CD4-positive, alpha-beta T cell treated with Interleukin-15 for 4 hours (primary cell): ENCODE measurements around the gene GNB1.
"Not testable (repeated sequence)": the region's sequence is repeated elsewhere in the genome, so short reads cannot be mapped to it uniquely, and the experiment has no call there.

Experiments used
- DNase-seq: peaks from one replicate; pipeline ENCODE4 v3.0.0-alpha.2; 2020; ENCODE audit warnings: low spot score

The GNB1 gene

DNA sequence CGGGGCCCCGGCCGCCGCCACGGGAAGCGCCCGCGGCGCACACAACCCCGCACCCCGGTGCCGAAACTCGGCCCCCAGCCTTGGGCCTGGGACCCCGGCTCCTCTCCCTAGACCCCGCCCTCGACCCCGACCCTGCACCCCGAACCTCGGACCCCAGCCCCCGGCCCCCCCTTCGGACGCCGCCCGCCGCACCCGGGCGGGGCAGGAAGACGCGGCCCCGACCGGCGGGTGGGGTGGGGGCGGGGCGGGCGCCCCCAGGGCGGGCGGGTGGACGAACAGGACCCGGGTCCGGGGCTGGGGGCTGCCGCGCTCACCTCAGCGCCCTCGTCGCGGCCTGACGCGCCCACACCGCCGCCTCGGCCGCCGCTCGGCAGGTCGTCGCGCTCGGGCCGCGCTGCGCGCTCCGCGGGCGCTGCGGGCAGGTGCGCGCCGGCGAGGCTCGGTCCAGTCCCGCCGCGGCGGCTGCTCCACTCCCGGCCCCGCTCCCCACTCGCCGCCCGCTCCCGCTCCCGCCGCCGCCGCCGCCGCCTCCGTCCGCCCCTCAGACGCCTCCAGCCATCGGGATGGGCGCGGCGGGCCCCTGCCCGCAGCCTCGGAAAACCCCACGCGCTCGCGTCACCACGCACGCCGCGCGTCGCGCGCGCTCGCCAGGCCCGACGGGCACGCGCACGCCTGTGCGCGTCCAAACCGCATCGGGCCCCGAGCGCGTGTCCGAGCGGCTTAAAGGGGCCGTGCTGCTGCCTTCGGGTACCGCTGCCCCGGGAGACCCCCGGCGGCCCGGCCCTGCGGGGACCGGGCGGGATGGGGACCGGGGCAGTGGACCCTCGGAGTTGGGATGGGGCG, at the start of gene GNB1:
Gene GNB1, minus strand, starts transcription at position 582 of the 843 bp plus-strand sequence. CDS start 65,634 bp downstream, outside the sequence.
- DNase-seq: peak; percentile 90

GRCh38 chr1:1940123-1940425, 49.2 kb upstream of the GNB1 start:
- DNase-seq: no peak

GRCh38 chr1:1939296-1940122, 48.6 kb upstream of the GNB1 start:
- DNase-seq: no peak

DNA sequence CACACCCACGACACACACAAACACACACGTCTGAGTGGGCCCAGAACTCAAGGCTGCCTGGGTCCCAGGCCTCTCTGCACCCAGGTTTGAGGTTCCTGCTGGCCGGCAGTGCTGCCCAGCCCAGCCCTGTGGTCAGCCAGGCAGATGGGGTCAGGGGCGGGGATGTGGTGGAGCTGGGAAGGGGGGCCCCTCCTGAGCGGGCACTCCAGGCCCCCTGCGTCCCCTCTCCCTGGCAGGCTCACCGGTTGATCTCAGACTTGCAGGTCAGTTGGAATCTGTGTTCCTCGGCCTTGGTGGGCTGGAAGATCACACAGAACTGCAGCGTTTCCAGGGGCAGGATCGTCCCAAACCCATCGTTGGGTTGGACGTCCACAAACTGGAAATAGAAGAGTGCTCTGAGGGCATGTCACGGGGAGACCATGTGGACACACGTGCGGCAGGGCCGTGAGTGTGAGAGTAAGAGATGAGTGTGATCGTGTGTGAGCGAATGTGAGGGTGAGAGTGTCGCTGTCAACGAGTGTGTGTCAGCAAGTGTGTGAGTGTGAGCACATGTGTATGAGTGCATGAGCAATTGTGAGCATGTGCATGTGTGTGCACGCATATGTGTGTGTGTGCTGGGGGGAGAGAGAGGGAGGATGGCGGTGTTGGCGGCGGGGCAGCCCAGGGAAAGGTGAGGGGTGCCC, 47.9 kb upstream of the GNB1 start:
- no peak for DNase-seq

GRCh38 chr1:1938276-1938573, 47.3 kb upstream of the GNB1 start:
- no peak for DNase-seq

DNA sequence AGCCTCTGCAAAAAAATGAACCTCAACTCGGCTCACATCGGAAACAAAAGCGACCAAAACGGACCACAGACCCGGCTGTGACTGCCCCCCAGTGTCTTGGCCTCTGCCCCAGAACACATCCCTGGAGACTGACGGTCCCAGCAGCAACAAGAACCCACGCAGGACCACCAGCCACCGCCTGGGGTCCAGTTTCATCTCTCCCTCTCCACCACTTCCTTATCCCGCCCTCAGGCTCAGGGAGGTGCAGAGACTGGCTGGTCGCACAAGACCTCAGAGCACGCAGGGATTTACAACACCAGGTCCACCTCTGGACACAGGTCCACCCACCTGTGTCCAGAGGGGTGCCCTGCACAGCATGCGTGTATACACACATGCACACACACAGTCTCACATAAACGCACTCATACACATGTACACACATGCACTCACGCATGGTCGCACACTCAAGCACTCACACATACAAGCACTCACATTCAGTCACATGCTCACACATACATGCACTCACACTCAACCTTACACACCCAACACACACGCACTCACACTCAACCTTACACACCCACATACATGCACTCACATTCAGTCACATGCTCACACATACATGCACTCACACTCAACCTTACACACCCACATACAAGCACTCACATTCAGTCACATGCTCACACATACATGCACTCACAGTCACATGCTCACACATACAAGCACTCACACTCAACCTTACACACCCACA, 46.8 kb upstream of the GNB1 start:
- no peak for DNase-seq

DNA sequence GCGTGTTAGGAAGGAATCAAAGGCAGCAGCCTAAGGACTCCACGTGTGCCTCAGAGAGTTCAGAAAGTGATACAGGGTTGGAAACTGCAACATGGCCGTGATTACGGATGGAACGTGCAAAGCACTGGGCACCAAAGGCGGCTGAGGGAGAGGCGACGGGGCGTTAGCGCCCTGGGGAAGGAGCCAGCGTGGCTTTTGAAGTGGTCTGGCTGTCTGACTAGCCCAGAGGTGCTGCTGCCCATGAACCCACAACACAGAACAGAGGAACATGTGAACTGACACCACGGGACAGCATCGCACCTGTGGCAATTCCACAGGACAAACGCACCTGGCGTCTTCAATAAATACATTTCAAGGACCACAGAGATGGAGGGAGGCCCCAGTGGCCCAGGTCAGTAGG, 46.2 kb upstream of the GNB1 start:
- no peak for DNase-seq

GRCh38 chr1:1934848-1935247, 44.0 kb upstream of the GNB1 start:
- not testable (repeated sequence) for DNase-seq

GRCh38 chr1:1929639-1930545, 39.0 kb upstream of the GNB1 start:
- no peak for DNase-seq

DNA sequence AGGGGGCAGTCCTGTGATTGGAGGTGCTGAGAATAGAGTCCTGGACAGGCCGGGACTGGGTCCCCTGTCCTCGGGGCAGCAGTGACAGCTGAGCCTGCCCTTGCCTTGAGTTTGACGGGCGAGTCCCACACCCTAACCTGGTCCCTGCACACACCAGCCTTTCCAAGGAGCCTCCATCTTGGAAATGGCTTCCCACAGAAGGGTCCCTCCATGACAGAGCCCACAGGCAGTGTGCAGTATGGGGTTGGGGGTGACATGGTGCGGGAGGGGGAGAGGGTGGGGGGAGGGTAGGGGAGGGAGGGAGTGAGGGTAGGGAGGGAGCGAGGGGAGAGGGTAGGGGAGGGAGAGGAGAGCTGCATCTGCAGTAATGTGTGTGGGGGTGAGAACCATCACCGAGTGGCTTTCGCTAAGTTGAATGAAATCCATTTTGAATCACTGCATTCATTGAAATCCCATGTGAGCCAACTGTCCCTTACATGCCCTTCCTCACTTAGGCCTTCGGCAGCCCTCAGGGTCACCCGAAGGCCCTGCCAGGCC, 38.3 kb upstream of the GNB1 start:
- no peak for DNase-seq

GRCh38 chr1:1928231-1929101, 37.6 kb upstream of the GNB1 start:
- no peak for DNase-seq

DNA sequence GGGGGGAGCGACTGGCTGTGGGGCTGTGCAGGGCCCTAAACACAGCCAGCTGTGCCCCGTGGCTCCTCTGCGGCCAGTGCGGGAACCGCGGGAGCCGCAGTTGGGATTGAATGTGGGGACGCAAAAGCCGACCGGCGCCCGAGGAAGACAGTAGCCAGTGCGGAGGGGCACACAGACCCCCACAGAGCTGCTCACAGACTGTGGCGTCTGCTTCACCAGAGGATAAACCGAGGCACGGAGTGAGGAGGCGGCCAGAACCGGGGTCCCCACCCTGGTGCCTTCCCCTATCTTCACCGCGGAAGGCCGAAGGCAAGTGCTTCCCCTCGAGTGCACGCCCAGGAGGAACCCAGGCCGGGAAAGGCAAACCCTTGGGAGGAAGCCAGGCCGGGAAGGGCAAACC, 36.9 kb upstream of the GNB1 start:
- DNase-seq: no peak

- no peak for DNase-seq
Observed at GRCh38 chr1:1926886-1927660, 36.2 kb upstream of the GNB1 start.

DNA sequence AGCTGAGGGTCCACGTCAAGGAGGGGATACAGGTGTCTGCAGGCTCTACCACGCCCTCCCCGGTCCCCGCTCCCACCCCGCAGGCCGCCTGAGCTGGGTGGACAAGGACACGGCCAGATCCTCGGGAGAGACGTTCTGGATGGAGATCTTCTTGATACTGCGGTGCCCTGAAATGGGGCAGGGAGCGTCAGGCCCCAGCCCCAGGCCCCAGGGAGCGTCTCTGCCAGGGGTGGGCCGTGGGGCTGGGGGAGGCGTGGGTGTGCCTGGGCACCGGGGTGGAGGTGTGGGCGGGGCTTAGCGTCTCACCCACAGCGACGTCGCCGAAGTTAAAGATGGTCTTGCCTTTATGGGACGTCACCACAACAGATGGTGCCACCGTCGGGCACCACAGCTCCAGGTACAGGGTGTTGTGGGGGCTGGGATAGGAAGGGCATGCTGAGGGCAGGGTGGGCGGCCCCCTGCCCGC, 35.5 kb upstream of the GNB1 start:
- no peak for DNase-seq

GRCh38 chr1:1925437-1926345, 34.8 kb upstream of the GNB1 start:
- DNase-seq: no peak

DNA sequence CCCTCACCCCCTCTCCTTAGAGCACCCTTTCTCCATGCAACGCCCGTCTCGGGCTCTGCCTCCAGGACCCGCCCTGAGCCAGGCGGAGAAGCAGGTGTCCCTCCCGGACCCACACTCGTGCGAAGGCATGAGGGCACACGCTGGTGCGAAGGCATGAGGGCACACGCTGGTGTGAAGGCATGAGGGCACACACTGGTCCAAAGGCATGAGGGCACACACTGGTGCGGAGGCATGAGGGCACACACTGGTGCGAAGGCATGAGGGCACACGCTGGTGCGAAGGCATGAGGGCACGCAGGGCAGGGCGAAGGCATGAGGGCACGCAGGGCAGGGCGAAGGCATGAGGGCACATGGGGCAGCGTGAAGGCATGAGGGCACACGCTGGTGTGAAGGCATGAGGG, 34.0 kb upstream of the GNB1 start:
- DNase-seq: no peak

- no peak for DNase-seq
Observed at GRCh38 chr1:1924386-1924785, 33.5 kb upstream of the GNB1 start.
